ENCODE measurements around the gene DYNC2H1.

DYNC2H1 gene

GRCh38 chr11:103076361-103076760 lies 32.9 kb upstream of the DYNC2H1 start:
- no peak for DNase-seq (ENCODE audit: extremely low spot score)
- ChIA-PET POLR2A (interaction anchor here (0.9 kb wide), 1 partner anchor 16 kb away, joined by 3 read pairs; the partner anchor contains the start of gene DCUN1D5), CTCF (no interaction called here)
- no peak for TF ChIP-seq TARDBP (IDR thresholded peaks at IDR 0.05)
- no peak for TF ChIP-seq PKNOX1 (IDR thresholded peaks at IDR 0.05)
- TF ChIP-seq CTBP1 (IDR thresholded peaks at IDR 0.05; ENCODE audit: borderline replicate concordance) = no peak
- no peak for TF ChIP-seq SUZ12 (IDR thresholded peaks at IDR 0.05)
- no peak for TF ChIP-seq SP1 (IDR thresholded peaks at IDR 0.05)

GRCh38 chr11:103077554-103077953 lies 31.7 kb upstream of the DYNC2H1 start:
- ChIA-PET CTCF (no interaction called here), POLR2A (no interaction called here)
- TF ChIP-seq PKNOX1 (IDR thresholded peaks at IDR 0.05) (no peak), L3MBTL2 (conservative IDR thresholded peaks at IDR 0.05) (no peak)
- no peak for DNase-seq (ENCODE audit: extremely low spot score)

GRCh38 chr11:103078710-103079109 lies 30.5 kb upstream of the DYNC2H1 start:
- ChIA-PET CTCF (no interaction called here), POLR2A (interaction anchor here (0.7 kb wide), 1 partner anchor 31 kb away, joined by 3 read pairs; the partner anchor contains the start of gene DYNC2H1)
- TF ChIP-seq BHLHE40 (IDR thresholded peaks at IDR 0.05; ENCODE audit: borderline replicate concordance) = no peak
- no peak for TF ChIP-seq TARDBP (IDR thresholded peaks at IDR 0.05)
- no peak for TF ChIP-seq CTBP1 (IDR thresholded peaks at IDR 0.05; ENCODE audit: borderline replicate concordance)
- TF ChIP-seq ARNT (IDR thresholded peaks at IDR 0.05) = no peak
- no peak for TF ChIP-seq PKNOX1 (IDR thresholded peaks at IDR 0.05)
- TF ChIP-seq NFRKB (IDR thresholded peaks at IDR 0.05) = no peak
- no peak for TF ChIP-seq ELF4 (IDR thresholded peaks at IDR 0.05)
- no peak for TF ChIP-seq LEF1 (IDR thresholded peaks at IDR 0.05; ENCODE audit: borderline replicate concordance)
- DNase-seq (ENCODE audit: extremely low spot score) = no peak

- no peak for DNase-seq (ENCODE audit: extremely low spot score)
- CTCF ChIA-PET = no interaction called here
- POLR2A ChIA-PET = no interaction called here
- TF ChIP-seq PKNOX1 (IDR thresholded peaks at IDR 0.05) (no peak), FOXA1 (IDR thresholded peaks at IDR 0.05) (no peak), CTBP1 (IDR thresholded peaks at IDR 0.05; ENCODE audit: borderline replicate concordance) (no peak), ARNT (IDR thresholded peaks at IDR 0.05) (no peak)
Observed at GRCh38 chr11:103079833-103080232, 29.4 kb upstream of the DYNC2H1 start.

GRCh38 chr11:103085758-103086365 lies 23.4 kb upstream of the DYNC2H1 start:
- no peak for DNase-seq (ENCODE audit: extremely low spot score)
- TF ChIP-seq FOXA1 (IDR thresholded peaks at IDR 0.05) (no peak), ARNT (IDR thresholded peaks at IDR 0.05) (no peak), ELF4 (IDR thresholded peaks at IDR 0.05) (no peak), L3MBTL2 (conservative IDR thresholded peaks at IDR 0.05) (no peak), HDGF (IDR thresholded peaks at IDR 0.05; ENCODE audit: borderline replicate concordance) (no peak), FOXK2 (IDR thresholded peaks at IDR 0.05) (no peak), BHLHE40 (IDR thresholded peaks at IDR 0.05; ENCODE audit: borderline replicate concordance) (no peak), FOXM1 (IDR thresholded peaks at IDR 0.05; ENCODE audit: borderline replicate concordance) (no peak), PKNOX1 (IDR thresholded peaks at IDR 0.05) (no peak), TARDBP (IDR thresholded peaks at IDR 0.05) (no peak), SUZ12 (IDR thresholded peaks at IDR 0.05) (no peak), SP1 (IDR thresholded peaks at IDR 0.05) (no peak)
- ChIA-PET CTCF (no interaction called here), POLR2A (no interaction called here)

- CTCF ChIA-PET = interaction anchor here (0.6 kb wide), 1 partner anchor 32 kb away, joined by 3 read pairs; no protein-coding TSS in a partner anchor
- DNase-seq (ENCODE audit: extremely low spot score) = no peak
Observed at GRCh38 chr11:103086461-103086860, 22.8 kb upstream of the DYNC2H1 start.

More at GRCh38 chr11:103086461-103086860, 22.8 kb upstream of the DYNC2H1 start:
- POLR2A ChIA-PET = no interaction called here
- TF ChIP-seq SUZ12 (IDR thresholded peaks at IDR 0.05) (no peak), ZNF384 (IDR thresholded peaks at IDR 0.05) (no peak), ARNT (IDR thresholded peaks at IDR 0.05) (no peak)

All from HEK293T (cell line).